NCI-H2227 (cell line): Measurements from ENCODE around the gene JMJD6.
"Not testable (repeated sequence)": the region's sequence is repeated elsewhere in the genome, so short reads cannot be mapped to it uniquely, and the experiment has no call there.

ENCODE experiments used
- DNase-seq: peaks from one replicate; lab custom pipeline; 2025; ENCODE audit not compliant: unreplicated experiment; lab: John Stamatoyannopoulos, UW

JMJD6 gene

DNA sequence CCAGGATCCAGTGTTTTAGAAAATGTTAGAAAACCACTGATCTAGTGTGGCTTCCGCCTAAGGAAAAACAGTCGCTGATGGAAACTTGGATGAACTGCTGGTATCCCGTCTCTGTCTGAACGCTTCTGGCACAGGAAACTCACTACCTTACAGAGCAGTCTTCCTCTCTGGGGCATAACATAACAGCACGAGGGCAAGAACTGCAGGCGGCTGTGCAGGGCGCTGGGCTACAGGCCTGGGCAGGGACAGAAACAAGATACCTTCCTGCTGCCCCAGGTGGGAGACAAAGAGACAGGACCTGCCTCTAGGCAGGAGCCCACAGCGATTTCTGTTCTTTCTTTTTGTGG is 26.2 kb downstream of the JMJD6 start:
- no peak for DNase-seq

GRCh38 chr17:76698466-76698977 is 27.9 kb downstream of the JMJD6 start:
- not testable (repeated sequence) for DNase-seq

DNA sequence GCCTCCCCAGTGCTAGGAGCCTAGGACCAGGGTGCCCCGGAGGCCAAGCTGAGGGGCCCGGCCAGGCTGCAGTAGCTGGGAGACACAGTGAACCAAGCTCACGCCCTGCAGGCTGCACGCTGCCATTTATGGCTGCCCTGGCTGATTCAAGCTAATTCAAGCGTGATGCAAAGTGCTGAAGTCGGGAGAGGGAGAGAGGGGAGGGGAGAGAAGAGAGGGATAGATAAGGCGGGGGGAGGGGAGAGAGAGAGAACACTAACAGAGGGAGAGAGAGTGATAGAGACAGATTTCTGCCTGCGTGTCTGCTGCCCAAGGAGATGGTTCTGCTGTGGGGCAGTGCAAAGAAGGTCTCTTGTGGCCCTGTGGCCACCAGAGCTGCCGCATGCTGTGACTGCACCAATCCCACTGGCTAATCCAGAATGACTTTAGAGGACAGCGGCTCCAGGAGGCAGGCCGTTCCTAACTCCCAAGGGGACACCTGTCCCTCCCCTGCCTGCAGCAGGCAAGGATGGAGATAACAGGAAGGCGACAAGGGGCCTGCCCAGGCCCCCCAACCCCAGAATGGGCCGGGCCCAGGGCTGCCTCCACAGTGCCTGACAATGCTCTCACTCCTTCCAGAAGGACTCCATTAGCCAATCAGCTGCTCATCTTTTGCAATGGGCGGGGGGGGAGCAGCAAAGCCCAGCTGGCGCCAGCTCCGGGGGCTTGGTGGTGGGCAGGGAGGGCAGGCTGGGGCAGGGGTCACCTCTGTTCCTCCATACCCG is 28.5 kb downstream of the JMJD6 start:
- DNase-seq = peak; percentile 81

- DNase-seq = no peak
These were observed 29.4 kb downstream of the JMJD6 start for GRCh38 chr17:76696763-76697701.

GRCh38 chr17:76695059-76695831 is 31.2 kb downstream of the JMJD6 start:
- no peak for DNase-seq

- DNase-seq = no peak
These were observed 34.8 kb downstream of the JMJD6 start for GRCh38 chr17:76691379-76692191.

DNA sequence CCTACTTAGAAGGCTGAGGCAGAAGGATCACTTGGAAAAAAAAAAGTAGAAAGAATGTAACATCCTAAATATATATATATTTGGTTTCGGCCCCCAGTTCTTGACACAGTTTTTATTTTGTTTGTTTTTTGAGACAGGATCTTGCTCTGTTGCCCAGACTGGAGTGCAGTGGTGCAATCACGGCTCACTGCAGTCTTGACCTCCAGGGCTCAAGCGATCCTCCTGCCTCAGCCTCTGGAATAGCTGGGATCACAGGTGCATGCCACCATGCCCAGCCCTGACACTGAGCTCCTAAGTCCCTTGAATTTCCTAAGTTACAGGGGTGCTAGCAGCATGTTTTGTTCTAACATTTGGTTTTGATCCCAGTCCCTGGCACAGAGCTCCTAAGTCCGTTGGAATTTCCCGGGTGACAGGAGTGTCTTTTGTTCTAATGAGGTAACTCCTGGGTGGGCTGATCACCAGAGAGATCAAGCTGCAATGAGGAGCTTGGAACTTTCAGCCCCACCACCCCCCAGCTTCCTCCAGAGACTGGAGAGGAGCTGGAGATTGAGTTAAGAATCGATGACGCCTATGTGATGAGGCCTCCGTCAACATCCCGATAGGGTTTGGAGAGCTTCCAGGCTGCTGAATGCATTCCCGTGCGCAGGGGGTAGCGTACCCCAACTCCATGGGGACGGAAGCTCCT is 35.7 kb downstream of the JMJD6 start:
- DNase-seq = no peak

DNA sequence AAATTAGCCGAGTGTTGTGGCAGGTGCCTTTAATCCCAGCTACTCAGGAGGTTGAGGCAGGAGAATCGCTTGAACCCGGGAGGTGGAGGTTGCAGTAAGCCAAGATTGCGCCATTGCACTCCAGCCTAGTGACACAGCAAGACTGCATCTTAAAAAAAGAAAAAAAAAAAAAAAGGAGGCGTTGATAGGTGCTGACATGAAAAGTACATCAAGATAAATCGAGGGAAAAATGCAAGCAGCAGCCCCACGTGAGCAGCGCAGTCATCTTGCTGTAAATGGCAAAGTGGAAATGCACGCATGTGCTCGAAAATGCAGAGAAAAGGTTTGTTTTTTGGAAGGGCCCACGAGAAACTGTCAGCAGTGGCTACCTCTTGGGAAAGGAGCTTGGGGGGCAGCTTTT is 36.5 kb downstream of the JMJD6 start:
- no peak for DNase-seq

GRCh38 chr17:76688165-76688622 is 38.2 kb downstream of the JMJD6 start:
- no peak for DNase-seq

GRCh38 chr17:76687298-76688164 is 38.9 kb downstream of the JMJD6 start:
- no peak for DNase-seq

DNA sequence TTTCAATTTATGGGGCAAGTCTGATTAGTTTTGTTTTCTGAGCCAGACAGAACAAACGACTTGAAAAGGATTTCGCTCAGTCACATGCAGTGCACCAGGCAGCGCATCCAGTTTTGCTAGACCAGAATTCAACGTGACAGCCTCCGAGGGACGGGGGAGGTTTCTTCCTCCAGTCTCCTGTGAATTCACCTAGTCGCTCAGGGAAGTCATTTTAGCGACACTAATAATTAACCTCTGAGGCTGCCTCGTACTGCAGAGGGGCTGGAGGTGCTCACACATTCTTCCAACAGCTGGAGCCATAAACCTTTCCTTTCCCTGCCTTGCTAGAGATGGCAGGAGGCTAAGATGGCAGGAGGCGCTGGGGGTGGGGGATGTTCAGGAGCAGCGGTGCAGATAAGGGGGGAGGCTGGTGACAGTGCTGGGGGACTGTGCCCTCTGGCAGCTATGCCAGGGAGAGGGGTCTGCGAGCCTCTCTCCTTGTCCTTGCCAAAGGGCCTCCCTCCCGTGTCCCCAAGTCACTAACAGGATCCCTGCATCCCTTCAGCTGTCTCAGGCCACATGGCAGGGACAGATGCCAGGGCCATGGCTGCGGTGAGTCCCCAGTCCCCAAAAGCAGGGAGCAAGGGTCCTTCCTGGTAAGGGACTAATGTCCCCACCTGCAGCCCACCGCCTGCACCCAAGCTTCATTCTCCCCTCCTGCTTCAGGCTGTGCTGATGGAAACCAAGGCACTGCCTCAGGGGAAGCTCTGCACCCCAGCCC is 39.7 kb downstream of the JMJD6 start:
- peak; percentile 74 for DNase-seq

DNA sequence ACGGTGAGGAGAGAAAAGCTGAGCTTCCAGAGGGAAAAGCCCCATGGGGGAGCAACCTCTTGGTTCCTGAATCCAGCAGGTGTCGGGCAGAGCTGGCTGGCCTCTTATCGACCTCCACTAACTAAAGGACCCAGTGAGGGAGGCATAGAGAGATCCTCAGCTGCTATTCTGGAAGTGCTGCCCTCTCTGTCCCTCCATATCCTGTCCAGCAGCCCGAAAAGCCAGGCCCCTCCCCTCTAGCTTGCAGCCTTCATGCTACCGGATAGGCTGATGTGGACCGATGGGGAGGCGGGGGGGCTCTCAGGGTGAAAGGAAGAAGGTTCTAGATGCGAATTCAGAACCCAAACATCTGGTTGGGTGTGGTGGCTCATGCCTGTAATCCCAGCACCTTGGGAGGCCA is 40.6 kb downstream of the JMJD6 start:
- no peak for DNase-seq

- no peak for DNase-seq
These were observed 41.0 kb downstream of the JMJD6 start for GRCh38 chr17:76685366-76685765.

DNA sequence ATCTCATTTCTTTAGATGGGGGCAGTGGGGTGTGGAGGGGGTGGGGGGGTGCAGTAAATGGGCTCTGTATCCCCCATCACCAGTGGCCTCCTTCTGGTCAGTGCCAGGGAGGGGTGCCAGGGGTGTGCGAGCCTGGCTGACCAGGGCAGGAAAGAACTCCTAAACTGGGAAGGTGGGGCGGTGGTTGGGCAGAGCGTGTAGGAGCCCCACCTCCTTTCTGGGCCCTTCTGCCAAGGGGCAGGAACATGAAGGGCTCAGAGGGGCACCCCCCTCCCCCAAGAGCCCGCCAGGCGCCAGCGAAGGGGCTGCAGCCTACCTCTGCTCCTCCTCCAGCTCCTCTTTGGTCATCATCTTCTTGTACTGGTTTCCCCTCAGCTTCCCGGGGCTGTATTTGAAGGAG is 41.6 kb downstream of the JMJD6 start:
- DNase-seq = no peak

DNA sequence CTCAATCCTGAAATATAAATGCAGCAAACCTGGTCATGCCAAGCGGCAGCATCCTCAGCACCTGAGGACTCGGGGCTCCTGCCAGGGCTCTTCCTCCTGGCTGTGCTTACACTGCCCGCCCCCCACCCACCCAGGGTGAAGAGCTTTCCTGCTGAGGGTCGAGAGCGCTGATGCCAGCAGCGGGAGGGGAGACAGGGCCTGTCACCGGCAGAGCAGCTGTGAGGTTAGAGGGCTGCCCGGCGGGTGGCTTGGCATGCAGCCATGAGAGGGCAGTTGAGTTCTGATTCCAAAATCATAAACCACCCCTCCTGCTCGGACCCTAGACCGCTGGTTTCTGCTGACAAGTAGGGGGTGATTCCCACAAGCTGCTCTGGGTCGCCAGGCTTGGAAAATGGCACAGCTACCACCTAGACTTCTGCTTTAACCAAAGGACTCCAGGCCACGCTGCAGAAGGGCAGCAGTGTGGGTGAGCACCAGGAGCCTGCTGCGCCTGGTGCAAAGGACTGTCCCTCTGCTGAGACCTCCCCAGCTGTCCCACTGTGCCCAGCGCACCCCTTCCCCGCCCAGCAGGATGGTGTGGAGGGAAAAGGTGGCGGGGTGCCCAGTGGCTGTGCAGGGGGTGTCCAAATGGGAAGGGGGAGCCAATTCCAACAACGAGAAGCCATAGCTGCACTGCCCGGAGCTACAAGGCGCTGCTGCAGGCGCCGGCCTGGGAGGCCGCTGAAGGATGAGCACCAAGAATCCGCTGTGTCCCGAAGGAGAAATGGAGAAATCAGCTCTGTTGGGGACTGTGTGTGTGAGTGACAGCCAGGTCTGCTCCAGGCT is 42.3 kb downstream of the JMJD6 start:
- DNase-seq = peak; percentile 27

DNA sequence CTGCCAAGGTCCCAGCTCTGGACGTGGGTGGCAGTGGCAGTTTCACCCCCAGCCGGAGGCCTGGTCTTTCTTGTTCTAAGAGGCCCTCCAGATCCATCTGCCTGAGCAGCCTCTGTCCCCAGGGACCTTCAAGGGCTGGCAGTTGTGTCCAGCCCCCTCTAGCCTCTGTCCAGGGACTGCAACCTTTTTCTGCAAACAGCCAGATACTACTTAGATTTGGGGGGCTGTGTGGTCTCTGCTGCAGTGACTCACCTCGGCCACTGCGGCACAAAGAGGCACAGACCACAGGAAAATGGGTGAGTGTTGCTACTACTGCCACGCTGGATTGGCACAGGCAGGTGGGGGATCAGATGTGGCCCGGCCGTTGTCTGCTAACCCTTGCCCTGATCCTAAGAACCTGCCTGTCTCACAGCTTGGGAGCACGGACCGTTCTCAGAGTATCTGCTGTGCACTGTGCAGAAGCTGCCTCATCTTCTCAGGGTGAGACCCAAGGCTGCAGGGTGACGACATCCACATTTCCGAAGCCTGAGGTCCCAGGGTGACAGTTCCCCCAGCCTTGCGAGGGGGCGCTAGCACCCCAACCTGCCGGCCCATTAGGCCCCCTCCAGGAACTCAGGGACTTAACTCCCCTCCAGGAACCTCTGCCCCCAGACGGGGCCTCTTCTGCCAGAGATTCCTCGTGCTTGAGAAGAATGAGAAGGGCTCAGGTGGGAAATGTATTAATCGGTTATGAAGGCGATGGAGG is 43.2 kb downstream of the JMJD6 start:
- no peak for DNase-seq
